Neural cell (in vitro differentiated cells): ENCODE data around the gene NNT. TPM values are rescaled to one million over a fixed set of nuclear protein-coding genes. Genes with fewer than 3 reads are reported as not detected.

ENCODE experiments used
- H2AFZ ChIP-seq: fragments of 200-600, 300-800 bp; sonication (generic), shearing (Covaris generic); 2 replicates; pipeline ENCODE4 v1.6.0; 2014; ENCODE audit warnings: low read depth, mild to moderate bottlenecking, antibody characterized with exemption, low read length, moderate library complexity
- H3F3A ChIP-seq: fragments of 200-600 bp; shearing (Covaris generic); 2 replicates; pipeline ENCODE4 v1.6.1; 2016; ENCODE audit warnings: mild to moderate bottlenecking, moderate library complexity, mixed read lengths, antibody characterized with exemption, low read length; ENCODE audit not compliant: insufficient read depth, poor library complexity, severe bottlenecking
- H3K27ac ChIP-seq: fragments of 200-600, 300-800 bp; sonication (generic), shearing (Covaris generic); 2 replicates; pipeline ENCODE4 v1.5.1; 2014; ENCODE audit warnings: mild to moderate bottlenecking, low read length, moderate library complexity
- H3K27me3 ChIP-seq: fragments of 300-800, 200-600 bp; sonication (generic), shearing (Covaris generic); 2 replicates; pipeline ENCODE4 v1.6.0; 2014; ENCODE audit warnings: mild to moderate bottlenecking, low read depth, low read length, moderate library complexity; ENCODE audit not compliant: insufficient read depth
- H3K36me3 ChIP-seq: fragments of 300-800, 200-600 bp; sonication (generic), shearing (Covaris generic); 2 replicates; pipeline ENCODE4 v1.5.1; 2014; ENCODE audit warnings: mild to moderate bottlenecking, antibody characterized with exemption, low read length, moderate library complexity; ENCODE audit not compliant: insufficient read depth
- H3K4me2 ChIP-seq: fragments of 300-800, 200-600 bp; sonication (generic), shearing (Covaris generic); 2 replicates; pipeline ENCODE4 v1.6.0; 2014; ENCODE audit warnings: mild to moderate bottlenecking, low read length
- H3K4me3 ChIP-seq: fragments of 300-800, 200-600 bp; sonication (generic), shearing (Covaris generic); 2 replicates; pipeline ENCODE4 v1.5.1; 2014; ENCODE audit warnings: mild to moderate bottlenecking, low read length, moderate library complexity
- H3K79me2 ChIP-seq: fragments of 200-600 bp; shearing (Covaris generic); replicated peaks from 2 replicates; pipeline ENCODE4 v1.6.0; 2014; ENCODE audit warnings: mild to moderate bottlenecking, low read length, moderate library complexity; ENCODE audit not compliant: insufficient read depth
- H3K9ac ChIP-seq: fragments of 300-800, 200-600 bp; sonication (generic), shearing (Covaris generic); 2 replicates; pipeline ENCODE4 v1.6.1; 2016; ENCODE audit warnings: mild to moderate bottlenecking, low read length, mixed read lengths
- H3K9me2 ChIP-seq: fragments of 200-600 bp; shearing (Covaris generic); 2 replicates; pipeline ENCODE4 v1.6.1; 2016; ENCODE audit warnings: mild to moderate bottlenecking, low read length, mixed read lengths; ENCODE audit not compliant: insufficient read depth
- H3K9me3 ChIP-seq: fragments of 200-600, 300-800 bp; sonication (generic), shearing (Covaris generic); 2 replicates; pipeline ENCODE4 v1.6.1; 2016; ENCODE audit warnings: mild to moderate bottlenecking, mixed run types, low read length, moderate library complexity, mixed read lengths
- H4K20me1 ChIP-seq: fragments of 200-600 bp; shearing (Covaris generic); 2 replicates; pipeline ENCODE4 v1.6.1; 2016; ENCODE audit warnings: mild to moderate bottlenecking, mixed run types; ENCODE audit not compliant: insufficient read depth
- CTCF ChIP-seq: fragments of 450-650 bp; IDR thresholded peaks from 2 replicates; pipeline ENCODE4 v1.5.1; 2014; ENCODE audit warnings: antibody characterized with exemption, mild to moderate bottlenecking, moderate library complexity; ENCODE audit not compliant: poor library complexity, severe bottlenecking
- EP300 ChIP-seq: fragments of 450-650 bp; conservative IDR thresholded peaks from 2 replicates; pipeline ENCODE4 v1.6.1; 2014; ENCODE audit warnings: antibody characterized with exemption, mild to moderate bottlenecking, moderate library complexity; ENCODE audit not compliant: poor library complexity, severe bottlenecking
- EZH2 ChIP-seq: fragments of 200-600, 300-800 bp; shearing (Covaris generic), sonication (generic); IDR thresholded peaks from 2 replicates; pipeline ENCODE4 v1.6.1; 2014; ENCODE audit warnings: antibody characterized with exemption, low read length, borderline replicate concordance, mild to moderate bottlenecking; ENCODE audit not compliant: insufficient read depth, poor library complexity, severe bottlenecking
- MXI1 ChIP-seq: fragments of 450-650 bp; conservative IDR thresholded peaks from 2 replicates; pipeline ENCODE4 v1.6.1; 2014; ENCODE audit warnings: antibody characterized with exemption, mild to moderate bottlenecking; ENCODE audit not compliant: poor library complexity, severe bottlenecking
- POLR2AphosphoS5 ChIP-seq: IDR thresholded peaks from 2 replicates; pipeline ENCODE4 v1.6.1; 2012
- RAD21 ChIP-seq: fragments of 450-650 bp; conservative IDR thresholded peaks from 2 replicates; pipeline ENCODE4 v1.6.1; 2014; ENCODE audit warnings: antibody characterized with exemption, mild to moderate bottlenecking, moderate library complexity
- SMC3 ChIP-seq: fragments of 450-650 bp; conservative IDR thresholded peaks from 2 replicates; pipeline ENCODE4 v1.6.1; 2014; ENCODE audit warnings: antibody characterized with exemption, mild to moderate bottlenecking, moderate library complexity; ENCODE audit not compliant: poor library complexity
- TAF1 ChIP-seq: IDR thresholded peaks from 2 replicates; pipeline ENCODE4 v1.6.1; 2012; ENCODE audit warnings: low read depth
- polyA plus RNA-seq: library from polyadenylated mRNA; depleted of rRNA; stranded (reverse); fragments of >200 nt; gene quantifications from 2 replicates; pipeline ENCODE4 v1.2.3, GENCODE V29; 2014
- TF ChIP-seq, protein P1 (sequence below): IDR thresholded peaks from 2 replicates; pipeline ENCODE4 v1.6.1; 2012; ENCODE audit warnings: borderline replicate concordance

The NNT gene
- polyA plus RNA-seq, 1 donor from 2014 or later: 120 TPM

GRCh38 chr5:43702293-43702692, 99.3 kb downstream of the NNT start:
- Histone ChIP-seq H4K20me1 (no peaks in the 10 kb centered on the region), H3F3A (no peaks in the 10 kb centered on the region), H3K4me3 (no peak overlapping the region), H3K27me3 (no peaks in the 10 kb centered on the region), H2AFZ (no peak overlapping the region), H3K79me2 (no peaks in the 10 kb centered on the region), H3K27ac (no peak overlapping the region), H3K4me2 (no peak overlapping the region), H3K9ac (no peak overlapping the region), H3K9me2 (no peaks in the 10 kb centered on the region), H3K36me3 (peaks cover 4% of the 10 kb centered on the region), H3K9me3 (no peaks in the 10 kb centered on the region)
- TF ChIP-seq TAF1 (no peak), EZH2 (no peak), CTCF (no peak), SMC3 (no peak), EP300 (no peak), POLR2AphosphoS5 (no peak), RAD21 (no peak), MXI1 (no peak)
- TF ChIP-seq, protein P1, sequence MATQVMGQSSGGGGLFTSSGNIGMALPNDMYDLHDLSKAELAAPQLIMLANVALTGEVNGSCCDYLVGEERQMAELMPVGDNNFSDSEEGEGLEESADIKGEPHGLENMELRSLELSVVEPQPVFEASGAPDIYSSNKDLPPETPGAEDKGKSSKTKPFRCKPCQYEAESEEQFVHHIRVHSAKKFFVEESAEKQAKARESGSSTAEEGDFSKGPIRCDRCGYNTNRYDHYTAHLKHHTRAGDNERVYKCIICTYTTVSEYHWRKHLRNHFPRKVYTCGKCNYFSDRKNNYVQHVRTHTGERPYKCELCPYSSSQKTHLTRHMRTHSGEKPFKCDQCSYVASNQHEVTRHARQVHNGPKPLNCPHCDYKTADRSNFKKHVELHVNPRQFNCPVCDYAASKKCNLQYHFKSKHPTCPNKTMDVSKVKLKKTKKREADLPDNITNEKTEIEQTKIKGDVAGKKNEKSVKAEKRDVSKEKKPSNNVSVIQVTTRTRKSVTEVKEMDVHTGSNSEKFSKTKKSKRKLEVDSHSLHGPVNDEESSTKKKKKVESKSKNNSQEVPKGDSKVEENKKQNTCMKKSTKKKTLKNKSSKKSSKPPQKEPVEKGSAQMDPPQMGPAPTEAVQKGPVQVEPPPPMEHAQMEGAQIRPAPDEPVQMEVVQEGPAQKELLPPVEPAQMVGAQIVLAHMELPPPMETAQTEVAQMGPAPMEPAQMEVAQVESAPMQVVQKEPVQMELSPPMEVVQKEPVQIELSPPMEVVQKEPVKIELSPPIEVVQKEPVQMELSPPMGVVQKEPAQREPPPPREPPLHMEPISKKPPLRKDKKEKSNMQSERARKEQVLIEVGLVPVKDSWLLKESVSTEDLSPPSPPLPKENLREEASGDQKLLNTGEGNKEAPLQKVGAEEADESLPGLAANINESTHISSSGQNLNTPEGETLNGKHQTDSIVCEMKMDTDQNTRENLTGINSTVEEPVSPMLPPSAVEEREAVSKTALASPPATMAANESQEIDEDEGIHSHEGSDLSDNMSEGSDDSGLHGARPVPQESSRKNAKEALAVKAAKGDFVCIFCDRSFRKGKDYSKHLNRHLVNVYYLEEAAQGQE: no peak

DNA sequence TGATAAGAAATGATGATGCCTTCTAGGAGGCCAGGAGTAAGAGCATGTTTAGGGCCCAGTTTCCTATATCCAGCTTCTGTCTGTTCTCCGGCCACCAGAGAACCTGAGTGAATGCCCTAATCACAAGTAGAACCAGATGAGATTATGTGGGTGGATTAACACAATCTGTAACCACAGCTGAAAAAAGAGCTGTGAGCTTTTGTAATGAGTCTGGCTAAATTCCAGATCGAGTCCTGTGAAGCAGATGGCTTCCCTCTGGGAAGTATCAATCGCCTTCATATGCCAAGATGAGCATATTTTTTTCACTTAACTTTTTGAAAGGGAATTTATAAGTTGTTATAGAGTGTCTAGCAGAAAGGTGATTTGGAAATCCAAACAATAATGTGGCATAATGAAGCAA, 99.8 kb downstream of the NNT start:
- no peaks in the 10 kb centered on the region for H3K27me3 ChIP-seq
- H3K36me3 ChIP-seq: peaks cover 4% of the 10 kb centered on the region
- H3K9me3 ChIP-seq: no peaks in the 10 kb centered on the region
- no peak overlapping the region for H3K9ac ChIP-seq
- H3K79me2 ChIP-seq: no peaks in the 10 kb centered on the region
- H3K9me2 ChIP-seq: no peaks in the 10 kb centered on the region
- no peak overlapping the region for H3K27ac ChIP-seq
- H3K4me3 ChIP-seq: no peak overlapping the region
- H4K20me1 ChIP-seq: no peaks in the 10 kb centered on the region
- H2AFZ ChIP-seq: no peak overlapping the region
- no peak for TF ChIP-seq TAF1
- no peak for TF ChIP-seq EP300
- TF ChIP-seq EZH2: no peak
- TF ChIP-seq, protein P1: no peak
- TF ChIP-seq CTCF: no peak
- TF ChIP-seq POLR2AphosphoS5: no peak
- TF ChIP-seq SMC3: no peak
- no peak overlapping the region for H3K4me2 ChIP-seq
- H3F3A ChIP-seq: no peaks in the 10 kb centered on the region
